HepG2 (cell line): ENCODE data around the gene C5orf24. TPM values are rescaled to one million over a fixed set of nuclear protein-coding genes. Genes with fewer than 3 reads are reported as not detected.

Experiments
- BORCS8-MEF2B ChIP-seq: sonication (generic); formaldehyde crosslinking; IDR thresholded peaks from 2 replicates; pipeline ENCODE4 v1.8.0; 2022; ENCODE audit warnings: mild to moderate bottlenecking, missing genetic modification reagents
- CCDC6 ChIP-seq: sonication (generic); formaldehyde crosslinking; IDR thresholded peaks from 2 replicates; pipeline ENCODE4 v1.8.1; 2022; ENCODE audit warnings: mild to moderate bottlenecking, missing genetic modification reagents, moderate library complexity
- CHD4 ChIP-seq: fragments of 200-600 bp; sonication (generic); IDR thresholded peaks from 2 replicates; pipeline ENCODE4 v1.7.0; 2017; ENCODE audit warnings: mild to moderate bottlenecking, low read length, borderline replicate concordance
- CREB1 ChIP-seq, 2 experiments: fragments of 450-650 bp in 1 of 2; IDR thresholded peaks; 2 replicates each; pipeline ENCODE4 v1.6.1; 2016 to 2017; ENCODE audit warnings: control low read depth in 1 of 2, mild to moderate bottlenecking in 1 of 2, missing compliant biosample characterization in 1 of 2, missing genetic modification characterization in 1 of 2
- EEA1 ChIP-seq: sonication (generic); formaldehyde crosslinking; IDR thresholded peaks from 2 replicates; pipeline ENCODE4 v1.5.1; 2020; ENCODE audit warnings: mild to moderate bottlenecking, missing genetic modification reagents, borderline replicate concordance
- ESRRA ChIP-seq: sonication (generic); formaldehyde crosslinking; IDR thresholded peaks from 2 replicates; pipeline ENCODE4 v1.5.1; 2020; ENCODE audit warnings: mild to moderate bottlenecking, low read depth, missing genetic modification reagents
- GATAD2A ChIP-seq: IDR thresholded peaks from 2 replicates; pipeline ENCODE4 v1.6.1; 2016
- MAZ ChIP-seq, 2 experiments: sonication (generic) in 1 of 2; formaldehyde crosslinking in 1 of 2; IDR thresholded peaks; 2 replicates each; pipeline versions ENCODE4 v1.5.0 to v1.6.1; 2012 to 2020; ENCODE audit warnings: low read depth in 2 of 2, mild to moderate bottlenecking in 2 of 2, borderline replicate concordance in 1 of 2, improper control_type of control experiment in 1 of 2, low read length in 1 of 2, missing genetic modification reagents in 1 of 2, moderate library complexity in 1 of 2
- NFKB2 ChIP-seq: sonication (generic); formaldehyde crosslinking; IDR thresholded peaks from 2 replicates; pipeline ENCODE4 v1.4.0; 2020; ENCODE audit warnings: missing genetic modification reagents, borderline replicate concordance
- PHB2 ChIP-seq: fragments of 450-650 bp; IDR thresholded peaks from 2 replicates; pipeline ENCODE4 v1.6.1; 2018; ENCODE audit not compliant: partially characterized antibody
- SETDB1 ChIP-seq: sonication (generic); formaldehyde crosslinking; IDR thresholded peaks from 2 replicates; pipeline ENCODE4 v1.5.1; 2020; ENCODE audit warnings: missing genetic modification reagents, mild to moderate bottlenecking, borderline replicate concordance
- WIZ ChIP-seq: sonication (generic); formaldehyde crosslinking; IDR thresholded peaks from 2 replicates; pipeline ENCODE4 v1.5.1; 2020; ENCODE audit warnings: mild to moderate bottlenecking, missing genetic modification reagents
- YY1 ChIP-seq: IDR thresholded peaks from 2 replicates; pipeline ENCODE4 v1.6.1; 2011; ENCODE audit warnings: low read length, low read depth, moderate library complexity, mild to moderate bottlenecking; ENCODE audit not compliant: insufficient read depth, insufficient replicate concordance
- ZBTB42 ChIP-seq: sonication (generic); formaldehyde crosslinking; IDR thresholded peaks from 2 replicates; pipeline ENCODE4 v1.5.0; 2020; ENCODE audit warnings: mild to moderate bottlenecking, missing genetic modification reagents
- ZFP82 ChIP-seq: sonication (generic); formaldehyde crosslinking; IDR thresholded peaks from 2 replicates; pipeline ENCODE4 v1.5.1; 2020; ENCODE audit warnings: mild to moderate bottlenecking, missing genetic modification reagents, borderline replicate concordance
- ZNF282 ChIP-seq: fragments of 450-650 bp; IDR thresholded peaks from 2 replicates; pipeline ENCODE4 v1.6.1; 2018; ENCODE audit not compliant: partially characterized antibody
- ZNF530 ChIP-seq: sonication (generic); formaldehyde crosslinking; IDR thresholded peaks from 2 replicates; pipeline ENCODE4 v1.5.0; 2020; ENCODE audit warnings: low read depth, mild to moderate bottlenecking, missing genetic modification reagents
- ZNF644 ChIP-seq: IDR thresholded peaks from 2 replicates; pipeline ENCODE4 v1.6.1; 2016; ENCODE audit warnings: low read depth
- ZNF839 ChIP-seq: sonication (generic); formaldehyde crosslinking; IDR thresholded peaks from 2 replicates; pipeline ENCODE4 v1.4.0; 2020; ENCODE audit warnings: missing genetic modification reagents, mild to moderate bottlenecking, borderline replicate concordance
- polyA plus RNA-seq, 8 experiments: library from polyadenylated mRNA; depleted of rRNA in 3 of 8; stranded (reverse) in 7 of 8; unstranded in 1 of 8; fragments of >200 nt; fragmentation: Illumina TruSeq in 4 of 8; extraction: Trizol in 4 of 8; gene quantifications; 2 replicates each; pipeline versions ENCODE4 v1.2.1 to v1.2.3, GENCODE V29; 2011 to 2016; ENCODE audit warnings: low read depth in 4 of 8, missing spikeins in 1 of 8, mixed read lengths in 1 of 8; ENCODE audit not compliant: insufficient read depth in 1 of 8
- total RNA-seq, 5 experiments: library from RNA; depleted of rRNA; stranded (reverse); fragments of >200 nt; fragmentation: Illumina TruSeq; extraction: Trizol; gene quantifications; 2 replicates each; pipeline ENCODE4 v1.2.3, GENCODE V29; 2016; ENCODE audit warnings: low read depth in 1 of 5
- TF ChIP-seq, protein P1 (sequence below): IDR thresholded peaks from 2 replicates; pipeline ENCODE4 v1.6.1; 2016; ENCODE audit warnings: mild to moderate bottlenecking
- TF ChIP-seq, protein P2 (sequence below): sonication (generic); IDR thresholded peaks from 2 replicates; pipeline ENCODE4 v1.6.1; 2016; ENCODE audit warnings: low read depth, borderline replicate concordance
- TF ChIP-seq, protein P3 (sequence below): sonication (generic); formaldehyde crosslinking; IDR thresholded peaks from 2 replicates; pipeline ENCODE4 v1.4.0; 2020; ENCODE audit warnings: low read depth, missing genetic modification reagents
- TF ChIP-seq, protein P4 (sequence below): sonication (generic); formaldehyde crosslinking; IDR thresholded peaks from 2 replicates; pipeline ENCODE4 v1.5.0; 2020; ENCODE audit warnings: missing genetic modification reagents

The C5orf24 gene
- total and polyA plus RNA-seq, 2 of the 13 experiments (the other 11 are each of a cell fraction or from before 2014, with no cell fraction given), result 34.6 to 41.5 TPM

DNA sequence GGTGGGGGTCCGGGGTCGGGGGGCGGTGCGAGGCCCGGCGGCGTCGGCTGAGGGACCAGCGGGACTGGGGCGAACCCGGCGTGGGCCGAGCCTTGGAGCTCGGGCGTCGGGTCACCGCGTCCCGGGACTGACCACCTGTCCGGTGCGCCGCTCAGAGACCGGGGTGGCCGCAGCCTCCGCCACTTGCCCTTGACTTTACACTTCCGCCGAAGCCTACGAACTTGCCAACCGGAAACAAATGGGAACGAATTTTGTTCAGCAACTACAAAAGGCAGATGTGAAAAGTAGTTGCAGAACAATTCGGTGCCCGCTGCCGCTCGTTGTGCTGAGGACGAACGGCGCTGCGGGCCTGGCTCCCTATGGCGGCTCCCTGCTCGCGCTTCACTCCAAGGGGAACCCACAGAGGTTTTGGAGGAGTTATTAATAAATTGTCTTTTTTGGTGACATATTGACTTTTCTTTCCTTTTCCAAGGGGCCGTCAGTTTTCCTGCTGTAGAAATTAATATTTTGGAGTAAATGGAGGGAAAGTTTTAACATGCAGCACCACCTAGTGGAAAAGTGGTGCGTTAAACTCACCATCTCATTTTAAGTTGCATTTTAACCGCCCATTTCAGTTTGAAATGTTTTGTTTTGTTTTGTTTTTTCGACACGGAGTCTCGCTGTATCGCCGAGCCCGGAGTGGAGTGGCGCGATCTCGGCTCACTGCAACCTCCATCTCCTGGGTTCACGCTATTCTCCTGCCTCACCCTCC, 59.7 kb downstream of the C5orf24 start (continued):
- no peak for TF ChIP-seq ZBTB42 (CRISPR knock-in tag)
- no peak for TF ChIP-seq CHD4
- TF ChIP-seq SETDB1, result no peak
- peak; percentile 54; the same call in 1 of the 2 replicates for TF ChIP-seq NFKB2 (CRISPR knock-in tag)
- TF ChIP-seq, protein P1, sequence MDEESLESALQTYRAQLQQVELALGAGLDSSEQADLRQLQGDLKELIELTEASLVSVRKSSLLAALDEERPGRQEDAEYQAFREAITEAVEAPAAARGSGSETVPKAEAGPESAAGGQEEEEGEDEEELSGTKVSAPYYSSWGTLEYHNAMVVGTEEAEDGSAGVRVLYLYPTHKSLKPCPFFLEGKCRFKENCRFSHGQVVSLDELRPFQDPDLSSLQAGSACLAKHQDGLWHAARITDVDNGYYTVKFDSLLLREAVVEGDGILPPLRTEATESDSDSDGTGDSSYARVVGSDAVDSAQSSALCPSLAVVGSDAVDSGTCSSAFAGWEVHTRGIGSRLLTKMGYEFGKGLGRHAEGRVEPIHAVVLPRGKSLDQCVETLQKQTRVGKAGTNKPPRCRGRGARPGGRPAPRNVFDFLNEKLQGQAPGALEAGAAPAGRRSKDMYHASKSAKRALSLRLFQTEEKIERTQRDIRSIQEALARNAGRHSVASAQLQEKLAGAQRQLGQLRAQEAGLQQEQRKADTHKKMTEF (CRISPR knock-in tag), result peak; percentile 42; the same call in 1 of the 2 replicates
- TF ChIP-seq, protein P2, sequence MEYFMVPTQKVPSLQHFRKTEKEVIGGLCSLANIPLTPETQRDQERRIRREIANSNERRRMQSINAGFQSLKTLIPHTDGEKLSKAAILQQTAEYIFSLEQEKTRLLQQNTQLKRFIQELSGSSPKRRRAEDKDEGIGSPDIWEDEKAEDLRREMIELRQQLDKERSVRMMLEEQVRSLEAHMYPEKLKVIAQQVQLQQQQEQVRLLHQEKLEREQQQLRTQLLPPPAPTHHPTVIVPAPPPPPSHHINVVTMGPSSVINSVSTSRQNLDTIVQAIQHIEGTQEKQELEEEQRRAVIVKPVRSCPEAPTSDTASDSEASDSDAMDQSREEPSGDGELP, result no peak
- no peak for TF ChIP-seq YY1
- TF ChIP-seq ZFP82 (CRISPR knock-in tag), result no peak
- TF ChIP-seq ESRRA, result no peak
- no peak for TF ChIP-seq PHB2
- TF ChIP-seq MAZ (IDR thresholded peaks at IDR 0.05; ENCODE audit: borderline replicate concordance, low read depth, low read length), result no peak
- TF ChIP-seq MAZ (CRISPR knock-in tag; IDR thresholded peaks at IDR 0.05; ENCODE audit: low read depth), result no peak
- TF ChIP-seq ZNF644 (CRISPR knock-in tag), result no peak; the same call in 1 of the 2 replicates
- no peak for TF ChIP-seq CCDC6 (CRISPR knock-in tag)
- TF ChIP-seq EEA1 (CRISPR knock-in tag), result no peak
- TF ChIP-seq, protein P3, sequence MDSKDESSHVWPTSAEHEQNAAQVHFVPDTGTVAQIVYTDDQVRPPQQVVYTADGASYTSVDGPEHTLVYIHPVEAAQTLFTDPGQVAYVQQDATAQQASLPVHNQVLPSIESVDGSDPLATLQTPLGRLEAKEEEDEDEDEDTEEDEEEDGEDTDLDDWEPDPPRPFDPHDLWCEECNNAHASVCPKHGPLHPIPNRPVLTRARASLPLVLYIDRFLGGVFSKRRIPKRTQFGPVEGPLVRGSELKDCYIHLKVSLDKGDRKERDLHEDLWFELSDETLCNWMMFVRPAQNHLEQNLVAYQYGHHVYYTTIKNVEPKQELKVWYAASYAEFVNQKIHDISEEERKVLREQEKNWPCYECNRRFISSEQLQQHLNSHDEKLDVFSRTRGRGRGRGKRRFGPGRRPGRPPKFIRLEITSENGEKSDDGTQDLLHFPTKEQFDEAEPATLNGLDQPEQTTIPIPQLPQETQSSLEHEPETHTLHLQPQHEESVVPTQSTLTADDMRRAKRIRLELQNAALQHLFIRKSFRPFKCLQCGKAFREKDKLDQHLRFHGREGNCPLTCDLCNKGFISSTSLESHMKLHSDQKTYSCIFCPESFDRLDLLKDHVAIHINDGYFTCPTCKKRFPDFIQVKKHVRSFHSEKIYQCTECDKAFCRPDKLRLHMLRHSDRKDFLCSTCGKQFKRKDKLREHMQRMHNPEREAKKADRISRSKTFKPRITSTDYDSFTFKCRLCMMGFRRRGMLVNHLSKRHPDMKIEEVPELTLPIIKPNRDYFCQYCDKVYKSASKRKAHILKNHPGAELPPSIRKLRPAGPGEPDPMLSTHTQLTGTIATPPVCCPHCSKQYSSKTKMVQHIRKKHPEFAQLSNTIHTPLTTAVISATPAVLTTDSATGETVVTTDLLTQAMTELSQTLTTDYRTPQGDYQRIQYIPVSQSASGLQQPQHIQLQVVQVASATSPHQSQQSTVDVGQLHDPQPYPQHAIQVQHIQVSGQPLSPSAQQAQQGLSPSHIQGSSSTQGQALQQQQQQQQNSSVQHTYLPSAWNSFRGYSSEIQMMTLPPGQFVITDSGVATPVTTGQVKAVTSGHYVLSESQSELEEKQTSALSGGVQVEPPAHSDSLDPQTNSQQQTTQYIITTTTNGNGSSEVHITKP, result no peak
- no peak for TF ChIP-seq GATAD2A (CRISPR knock-in tag)
- no peak for TF ChIP-seq ZNF530
- TF ChIP-seq, protein P4, sequence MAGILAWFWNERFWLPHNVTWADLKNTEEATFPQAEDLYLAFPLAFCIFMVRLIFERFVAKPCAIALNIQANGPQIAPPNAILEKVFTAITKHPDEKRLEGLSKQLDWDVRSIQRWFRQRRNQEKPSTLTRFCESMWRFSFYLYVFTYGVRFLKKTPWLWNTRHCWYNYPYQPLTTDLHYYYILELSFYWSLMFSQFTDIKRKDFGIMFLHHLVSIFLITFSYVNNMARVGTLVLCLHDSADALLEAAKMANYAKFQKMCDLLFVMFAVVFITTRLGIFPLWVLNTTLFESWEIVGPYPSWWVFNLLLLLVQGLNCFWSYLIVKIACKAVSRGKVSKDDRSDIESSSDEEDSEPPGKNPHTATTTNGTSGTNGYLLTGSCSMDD (CRISPR knock-in tag), result no peak
- no peak for TF ChIP-seq CREB1 (IDR thresholded peaks at IDR 0.05)
- no peak for TF ChIP-seq CREB1 (CRISPR knock-in tag; IDR thresholded peaks at IDR 0.05)
- TF ChIP-seq ZNF282, result no peak
- TF ChIP-seq BORCS8-MEF2B (CRISPR knock-in tag), result no peak
- no peak for TF ChIP-seq WIZ (CRISPR knock-in tag)
- no peak for TF ChIP-seq ZNF839 (CRISPR knock-in tag)
